ENCODE measurements around the gene CYP3A4. TPM values are rescaled to one million over a fixed set of nuclear protein-coding genes. Genes with fewer than 3 reads are reported as not detected.
"Not testable (repeated sequence)": the region's sequence is repeated elsewhere in the genome, so short reads cannot be mapped to it uniquely, and the experiment has no call there.

CYP3A4 gene
- total and polyA plus RNA-seq, 2 donors: 0.79 TPM; not detected in 1

DNA sequence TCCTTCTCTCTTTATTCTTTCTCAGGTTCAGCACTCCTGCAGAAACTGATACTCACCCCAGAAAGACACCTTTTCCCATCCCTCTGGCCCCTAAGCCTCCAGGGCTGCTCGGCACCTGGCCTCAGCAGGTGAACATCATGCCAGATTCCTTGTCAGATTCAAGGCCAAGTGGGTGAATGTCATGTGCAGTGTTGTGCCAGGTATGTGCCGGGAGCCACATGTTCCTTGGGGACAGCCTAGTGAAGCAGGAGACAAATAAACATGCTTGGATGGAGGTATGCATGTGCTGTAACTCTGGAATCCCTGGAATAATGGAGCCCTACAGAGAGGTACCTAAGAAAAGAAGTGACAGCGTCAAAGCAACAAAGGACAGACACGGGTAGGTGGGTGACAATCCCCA lies 47.3 kb downstream of the CYP3A4 start:
- H3K4me3 ChIP-seq (ENCODE audit: low read depth, low read length); H3K27ac ChIP-seq (ENCODE audit: low read depth); H3K36me3 ChIP-seq (ENCODE audit: insufficient read depth); H3K4me1 ChIP-seq (ENCODE audit: insufficient read depth); DNase-seq (ENCODE audit: extremely low spot score): not testable (repeated sequence)
- 93% methylated on average over 4 of the region's 4 CpGs for WGBS

DNA sequence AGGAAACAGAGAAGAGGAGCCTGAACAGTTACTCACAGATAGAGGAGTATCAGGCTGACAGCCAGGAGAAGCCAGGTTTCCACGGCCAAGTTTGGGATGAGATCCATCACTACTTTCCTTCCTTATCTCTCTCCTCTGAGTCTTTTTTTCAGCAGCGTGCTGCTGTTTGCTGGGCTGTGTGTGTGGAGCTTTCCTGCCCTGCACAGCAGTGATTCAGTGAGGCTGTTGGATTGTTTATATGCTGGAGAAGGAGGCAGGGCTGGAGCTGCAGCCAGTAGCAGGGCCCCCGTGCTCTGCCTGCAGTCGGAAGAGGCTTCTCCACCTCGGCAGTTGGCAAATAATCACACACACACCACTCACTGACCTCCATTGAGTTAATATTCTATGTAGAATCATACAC lies 49.0 kb downstream of the CYP3A4 start, which contains the start of gene CYP3A7:
Gene CYP3A7 (minus strand): TSS at position 210 of the 400 bp plus-strand sequence. CDS start 103 bp downstream, at position 107.
- H3K36me3 ChIP-seq (ENCODE audit: insufficient read depth): no peaks in the 10 kb centered on the region
- H3K4me3 ChIP-seq (ENCODE audit: low read depth, low read length): no peak within 1 kb of the TSS
- no peak within 1 kb of the TSS for H3K27ac ChIP-seq (ENCODE audit: low read depth)
- WGBS: 24% methylated on average over 5 of the region's 5 CpGs
- no peak for DNase-seq (ENCODE audit: extremely low spot score)
- no peaks in the 10 kb centered on the region for H3K4me1 ChIP-seq (ENCODE audit: insufficient read depth)

GRCh38 chr7:99733448-99733847 lies 50.5 kb downstream of the CYP3A4 start:
- Histone ChIP-seq H3K4me3 (ENCODE audit: low read depth, low read length) (no peak overlapping the region), H3K36me3 (ENCODE audit: insufficient read depth) (no peaks in the 10 kb centered on the region), H3K4me1 (ENCODE audit: insufficient read depth) (no peaks in the 10 kb centered on the region), H3K27ac (ENCODE audit: low read depth) (no peak overlapping the region)
- WGBS: 94% methylated on average over 2 of the region's 2 CpGs
- no peak for DNase-seq (ENCODE audit: extremely low spot score)

DNA sequence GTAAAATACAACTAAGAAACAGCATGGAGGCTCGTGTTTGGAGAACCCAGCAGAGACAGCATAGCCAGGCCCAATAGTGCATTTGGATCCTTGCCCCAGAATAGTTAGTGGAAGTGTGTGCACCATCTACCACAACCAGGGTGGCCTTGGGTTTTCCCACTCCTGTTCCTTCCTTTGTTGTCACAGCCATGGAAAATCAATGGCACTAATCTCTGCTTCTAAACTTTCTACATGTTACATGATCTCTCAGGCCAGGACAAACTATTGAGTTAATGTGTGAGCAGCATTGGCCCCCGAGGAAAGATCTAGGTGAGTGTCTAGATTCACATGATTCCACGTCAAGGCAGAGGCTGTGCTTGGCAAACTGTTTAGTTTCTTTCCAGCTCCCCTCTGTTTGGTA lies 51.0 kb downstream of the CYP3A4 start:
- Histone ChIP-seq H3K36me3 (ENCODE audit: insufficient read depth) (no peaks in the 10 kb centered on the region), H3K4me1 (ENCODE audit: insufficient read depth) (no peaks in the 10 kb centered on the region), H3K27ac (ENCODE audit: low read depth) (no peak overlapping the region), H3K4me3 (ENCODE audit: low read depth, low read length) (no peak overlapping the region)
- 91% methylated on average over 3 of the region's 3 CpGs for WGBS
- no peak for DNase-seq (ENCODE audit: extremely low spot score)

- no peaks in the 10 kb centered on the region for H3K36me3 ChIP-seq (ENCODE audit: insufficient read depth)
- no peak for DNase-seq (ENCODE audit: extremely low spot score)
- no peak overlapping the region for H3K4me3 ChIP-seq (ENCODE audit: low read depth, low read length)
- WGBS: 94% methylated on average over 4 of the region's 4 CpGs
- no peak overlapping the region for H3K27ac ChIP-seq (ENCODE audit: low read depth)
- H3K4me1 ChIP-seq (ENCODE audit: insufficient read depth): no peaks in the 10 kb centered on the region
Measured at GRCh38 chr7:99731638-99732374, 52.2 kb downstream of the CYP3A4 start.

- no peaks in the 10 kb centered on the region for H3K36me3 ChIP-seq (ENCODE audit: insufficient read depth)
- no peak for DNase-seq (ENCODE audit: extremely low spot score)
- no peaks in the 10 kb centered on the region for H3K4me1 ChIP-seq (ENCODE audit: insufficient read depth)
- H3K27ac ChIP-seq (ENCODE audit: low read depth): no peak overlapping the region
- 79% methylated on average over 3 of the region's 3 CpGs for WGBS
- no peak overlapping the region for H3K4me3 ChIP-seq (ENCODE audit: low read depth, low read length)
Measured at GRCh38 chr7:99730992-99731391, 53.0 kb downstream of the CYP3A4 start.

- H3K4me3 ChIP-seq (ENCODE audit: low read depth, low read length): no peak overlapping the region
- no peaks in the 10 kb centered on the region for H3K4me1 ChIP-seq (ENCODE audit: insufficient read depth)
- no peak overlapping the region for H3K27ac ChIP-seq (ENCODE audit: low read depth)
- WGBS: 60% methylated on average over 1 of the region's 1 CpG
- H3K36me3 ChIP-seq (ENCODE audit: insufficient read depth): no peaks in the 10 kb centered on the region
- DNase-seq (ENCODE audit: extremely low spot score): no peak
Measured at GRCh38 chr7:99730238-99730810, 53.7 kb downstream of the CYP3A4 start.

DNA sequence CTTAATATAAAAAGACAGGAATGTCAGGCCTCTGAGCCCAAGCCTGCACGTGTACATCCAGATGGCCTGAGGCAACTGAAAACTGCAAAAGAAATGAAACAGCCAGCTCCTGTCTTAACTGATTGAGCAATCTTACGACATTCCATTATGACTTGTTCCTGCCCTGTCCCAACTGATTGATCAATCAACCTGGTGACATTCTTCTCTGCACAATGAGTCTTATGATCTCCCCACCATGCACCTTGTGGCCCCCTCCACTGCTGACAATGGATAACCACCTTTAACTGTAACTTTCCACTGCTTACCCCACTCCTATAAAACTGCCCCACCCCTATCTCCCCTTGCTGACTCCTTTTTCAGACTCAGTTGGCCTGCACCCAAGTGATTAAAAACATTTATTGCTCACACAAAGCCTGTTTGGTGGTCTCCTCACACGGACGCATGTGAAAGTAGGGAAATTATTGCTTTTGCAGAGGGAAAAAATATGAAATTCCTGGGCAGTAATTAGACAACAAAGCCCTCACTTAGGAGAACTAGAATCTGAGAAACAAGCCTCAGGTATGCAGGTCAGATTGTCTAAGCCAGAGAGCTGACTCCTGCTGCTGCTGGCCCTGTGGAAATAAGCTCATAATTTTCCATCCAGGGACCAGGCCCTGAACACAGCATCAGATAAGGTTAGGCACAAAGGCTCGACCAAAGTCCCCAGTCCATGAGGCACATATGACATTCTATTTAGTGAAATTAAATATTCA lies 54.3 kb downstream of the CYP3A4 start:
- Histone ChIP-seq H3K27ac (ENCODE audit: low read depth) (no peak overlapping the region), H3K4me3 (ENCODE audit: low read depth, low read length) (no peak overlapping the region), H3K4me1 (ENCODE audit: insufficient read depth) (no peaks in the 10 kb centered on the region), H3K36me3 (ENCODE audit: insufficient read depth) (no peaks in the 10 kb centered on the region)
- WGBS: 42% methylated on average over 5 of the region's 5 CpGs
- DNase-seq (ENCODE audit: extremely low spot score): peak; percentile 35

DNA sequence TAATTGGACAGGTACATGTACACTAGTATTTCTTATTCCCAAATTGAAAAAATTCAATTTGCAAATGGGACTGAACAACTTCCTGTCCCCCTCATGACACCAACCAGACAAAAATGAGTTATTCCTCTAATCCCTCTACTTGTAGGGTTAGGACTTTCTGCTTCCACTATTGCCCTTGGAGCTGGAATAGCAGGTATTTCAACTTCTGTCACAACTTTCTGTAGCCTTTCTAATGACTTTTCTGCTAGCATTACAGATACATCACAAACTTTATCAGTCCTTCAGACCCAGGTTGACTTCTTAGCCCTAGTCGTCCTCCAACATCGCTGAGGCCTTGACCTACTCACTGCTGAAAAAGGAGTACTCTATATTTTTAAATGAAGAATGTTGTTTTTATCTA lies 55.4 kb downstream of the CYP3A4 start:
- 92% methylated on average over 2 of the region's 2 CpGs for WGBS
- DNase-seq (ENCODE audit: extremely low spot score): no peak
- Histone ChIP-seq H3K4me1 (ENCODE audit: insufficient read depth) (no peaks in the 10 kb centered on the region), H3K36me3 (ENCODE audit: insufficient read depth) (no peaks in the 10 kb centered on the region), H3K27ac (ENCODE audit: low read depth) (no peak overlapping the region), H3K4me3 (ENCODE audit: low read depth, low read length) (no peak overlapping the region)

GRCh38 chr7:99723201-99723600 lies 60.8 kb downstream of the CYP3A4 start:
- not testable (repeated sequence) for DNase-seq (ENCODE audit: extremely low spot score); H3K4me3 ChIP-seq (ENCODE audit: low read depth, low read length); H3K36me3 ChIP-seq (ENCODE audit: insufficient read depth); H3K27ac ChIP-seq (ENCODE audit: low read depth); H3K4me1 ChIP-seq (ENCODE audit: insufficient read depth)
- 92% methylated on average over 6 of the region's 6 CpGs for WGBS

DNA sequence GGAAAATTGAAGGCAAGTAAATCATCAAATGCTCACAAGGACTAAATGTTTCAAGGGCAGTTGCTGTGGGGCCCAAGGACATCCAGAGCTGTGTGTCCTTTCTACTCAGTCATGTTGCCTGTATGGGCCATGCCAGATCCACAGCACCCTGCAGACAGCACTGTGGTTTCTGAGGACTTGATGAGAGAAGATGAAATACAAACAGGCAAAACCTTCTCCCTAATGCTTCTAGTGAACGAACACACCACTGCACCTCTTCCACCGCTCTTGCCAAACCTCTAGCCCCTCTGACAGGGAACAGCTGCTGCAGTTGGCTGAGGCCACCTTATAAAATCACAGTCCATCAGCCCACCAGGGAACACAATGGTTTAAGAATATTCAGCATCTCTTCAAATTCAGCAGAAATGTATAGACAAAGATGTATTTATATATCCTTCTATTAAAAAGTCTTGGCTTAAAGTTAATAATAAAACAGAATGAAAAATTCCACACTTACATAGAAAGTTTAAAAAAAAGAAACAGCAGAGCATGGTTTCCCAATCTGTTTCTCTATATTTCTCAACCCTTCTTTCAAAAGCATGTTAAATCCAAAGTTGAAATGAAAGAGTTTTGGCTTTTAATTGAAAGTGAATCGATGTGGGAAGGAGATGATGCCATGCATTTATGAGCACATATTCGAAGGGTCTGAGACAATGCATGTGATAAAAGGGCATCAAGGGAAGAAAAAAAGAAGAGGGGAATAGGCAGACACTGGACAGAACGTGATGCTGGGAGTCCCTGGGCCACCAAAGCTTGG lies 63.0 kb downstream of the CYP3A4 start:
- peak; percentile 66 for DNase-seq (ENCODE audit: extremely low spot score)
- Histone ChIP-seq H3K4me3 (ENCODE audit: low read depth, low read length) (no peak overlapping the region), H3K27ac (ENCODE audit: low read depth) (no peak overlapping the region), H3K36me3 (ENCODE audit: insufficient read depth) (no peaks in the 10 kb centered on the region), H3K4me1 (ENCODE audit: insufficient read depth) (no peaks in the 10 kb centered on the region)
- WGBS: 37% methylated on average over 5 of the region's 5 CpGs

DNA sequence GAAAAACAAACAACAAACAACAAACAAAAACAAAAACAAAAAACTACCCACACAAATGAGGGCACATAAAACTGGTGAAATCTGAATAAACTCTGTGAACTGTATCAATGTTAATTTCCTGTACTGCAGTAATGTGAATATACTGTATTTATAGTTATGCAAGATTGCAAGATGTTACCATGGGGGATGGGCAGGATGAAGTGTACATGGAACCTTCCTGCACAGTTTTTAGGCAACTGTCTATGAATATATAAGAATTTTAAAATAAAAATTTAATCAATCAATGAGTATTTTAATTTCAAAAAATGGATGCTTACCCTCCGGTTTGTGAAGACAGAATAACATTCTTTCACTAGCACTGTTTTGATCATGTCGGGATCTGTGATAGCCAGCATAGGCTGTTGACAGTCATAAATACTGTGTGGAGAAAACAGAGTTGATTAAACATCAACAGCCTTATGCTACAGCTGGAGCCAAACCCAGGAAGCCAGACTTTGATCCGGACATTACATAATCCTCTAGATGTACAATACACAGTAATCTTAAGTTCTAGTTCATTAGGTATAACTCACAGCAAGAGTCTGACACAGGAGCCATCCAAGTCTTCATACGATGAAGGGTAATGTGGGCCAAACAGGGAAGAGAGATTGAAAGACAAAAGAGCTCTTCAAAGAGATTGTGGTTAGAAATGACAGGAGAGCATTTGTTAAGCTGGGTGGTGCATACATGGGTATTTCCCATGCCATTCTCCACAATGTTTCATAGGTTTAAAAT lies 63.8 kb downstream of the CYP3A4 start:
- Histone ChIP-seq H3K4me1 (ENCODE audit: insufficient read depth) (no peaks in the 10 kb centered on the region), H3K36me3 (ENCODE audit: insufficient read depth) (no peaks in the 10 kb centered on the region), H3K27ac (ENCODE audit: low read depth) (no peak overlapping the region), H3K4me3 (ENCODE audit: low read depth, low read length) (no peak overlapping the region)
- DNase-seq (ENCODE audit: extremely low spot score): no peak
- WGBS: 22% methylated on average over 4 of the region's 4 CpGs

All from urinary bladder (tissue), 4 donors.